Measurements from ENCODE around the gene FAM186B.
A peak's percentile ranks its signal among the peaks of the same experiment; 100 is the strongest.

FAM186B gene

GRCh38 chr12:49538510-49539403 is 66.7 kb downstream of the FAM186B start, which contains the start of gene KCNH3:
TSS of gene KCNH3 (plus strand) at chr12:49539030. CDS start at chr12:49539417, 387 bp downstream.
- peak; percentile 14 for DNase-seq (ENCODE audit: extremely low read depth, low read depth)

GRCh38 chr12:49537752-49538509 is 67.5 kb downstream of the FAM186B start:
- no peak for TF ChIP-seq CTCF (IDR thresholded peaks at IDR 0.05; ENCODE audit: low read depth, low read length)
- no peak for DNase-seq (ENCODE audit: extremely low read depth, low read depth)

More at GRCh38 chr12:49538510-49539403, 66.7 kb downstream of the FAM186B start, which contains the start of gene KCNH3:
- TF ChIP-seq CTCF (IDR thresholded peaks at IDR 0.05; ENCODE audit: low read depth, low read length), result no peak

All from AG09319 (cell line).